HUES48 (cell line): ENCODE measurements around the gene SDSL.

Experiments used
- H3K27ac ChIP-seq: one replicate; pipeline ENCODE4 v1.7.0; 2013; ENCODE audit warnings: low read depth, low read length, inconsistent platforms
- H3K27me3 ChIP-seq: 2 replicates; pipeline ENCODE4 v1.6.1; 2013; ENCODE audit warnings: mild to moderate bottlenecking, low read length; ENCODE audit not compliant: control insufficient read depth, insufficient read depth
- H3K36me3 ChIP-seq: 2 replicates; pipeline ENCODE4 v1.6.1; 2013; ENCODE audit warnings: low read length; ENCODE audit not compliant: control insufficient read depth, insufficient read depth
- H3K4me1 ChIP-seq: 2 replicates; pipeline ENCODE4 v1.6.1; 2013; ENCODE audit warnings: mild to moderate bottlenecking, low read length; ENCODE audit not compliant: control insufficient read depth, insufficient read depth
- H3K4me3 ChIP-seq: 2 replicates; pipeline ENCODE4 v1.5.1; 2013; ENCODE audit warnings: mild to moderate bottlenecking, low read depth, low read length
- H3K9ac ChIP-seq: 2 replicates; pipeline ENCODE4 v1.6.1; 2013; ENCODE audit warnings: mild to moderate bottlenecking, low read depth, low read length, moderate library complexity
- H3K9me3 ChIP-seq: 2 replicates; pipeline ENCODE4 v1.6.1; 2013; ENCODE audit warnings: low read length; ENCODE audit not compliant: control insufficient read depth, insufficient read depth

Gene SDSL

GRCh38 chr12:113407931-113408600, 14.1 kb upstream of the SDSL start:
- no peak overlapping the region for H3K9ac ChIP-seq

DNA sequence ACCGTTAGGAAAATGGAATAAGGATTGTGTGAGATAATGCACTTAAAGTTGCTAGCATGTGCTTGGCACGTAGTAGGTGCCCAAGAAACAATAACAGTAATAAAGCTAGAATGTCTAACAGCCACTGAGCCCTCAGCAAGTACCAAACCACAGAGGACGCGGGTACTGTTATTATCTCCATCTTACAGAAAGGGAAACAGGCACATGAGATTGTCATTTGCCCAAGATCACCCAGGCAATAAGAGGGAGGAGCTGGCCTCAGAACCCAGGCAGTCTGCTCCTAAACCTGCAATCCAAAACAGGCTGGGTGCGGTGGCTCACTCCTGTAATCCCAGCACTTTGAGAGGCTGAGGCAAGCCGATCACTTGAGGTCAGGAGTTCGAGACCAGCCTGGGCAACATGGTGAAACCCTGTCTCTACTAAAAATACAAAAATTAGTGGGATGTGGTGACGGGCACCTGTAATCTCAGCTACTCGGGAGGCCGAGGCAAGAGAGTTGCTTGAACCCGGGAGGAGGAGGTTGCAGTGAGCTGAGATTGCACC, 13.4 kb upstream of the SDSL start:
- no peaks in the 10 kb centered on the region for H3K9me3 ChIP-seq
- H3K27me3 ChIP-seq: no peaks in the 10 kb centered on the region
- no peak overlapping the region for H3K4me3 ChIP-seq
- H3K9ac ChIP-seq: no peak overlapping the region
- no peak overlapping the region for H3K27ac ChIP-seq
- peaks cover 10% of the 10 kb centered on the region for H3K4me1 ChIP-seq
- H3K36me3 ChIP-seq: no peaks in the 10 kb centered on the region

More at GRCh38 chr12:113407931-113408600, 14.1 kb upstream of the SDSL start:
- H3K27ac ChIP-seq: no peak overlapping the region
- H3K9me3 ChIP-seq: no peaks in the 10 kb centered on the region
- H3K4me1 ChIP-seq: peaks cover 10% of the 10 kb centered on the region
- H3K4me3 ChIP-seq: no peak overlapping the region
- H3K27me3 ChIP-seq: no peaks in the 10 kb centered on the region
- no peaks in the 10 kb centered on the region for H3K36me3 ChIP-seq

DNA sequence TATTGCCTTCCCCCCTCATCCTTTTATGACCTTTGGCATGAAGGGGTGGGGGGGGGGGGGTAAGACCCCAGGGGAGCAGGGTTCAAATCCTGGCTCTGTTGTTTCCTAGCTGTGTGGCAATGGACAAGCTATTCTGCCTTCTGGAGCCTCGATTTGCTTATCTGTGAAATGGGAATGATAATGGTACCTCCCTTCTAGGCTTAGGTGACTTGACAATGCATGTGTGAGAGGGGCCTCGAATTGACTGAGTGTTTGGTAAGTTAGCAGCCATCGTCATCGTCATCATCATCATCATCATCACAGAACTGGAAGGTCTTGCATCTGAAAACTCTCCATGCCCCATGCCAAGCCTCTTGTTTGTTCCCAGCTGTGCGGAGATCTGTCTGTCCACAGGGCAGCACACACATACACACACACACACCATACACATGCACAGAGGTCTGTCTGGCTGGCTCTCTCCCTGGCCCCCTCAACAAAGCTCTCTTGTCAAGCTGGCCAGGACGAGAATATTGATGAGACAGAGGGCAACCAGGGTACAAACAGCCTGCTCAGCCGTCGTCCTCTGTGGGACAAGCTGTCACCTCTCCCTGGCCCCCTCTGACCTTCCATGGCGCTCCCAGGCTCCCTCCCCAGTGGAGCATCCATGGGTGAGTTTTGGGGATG, 12.6 kb upstream of the SDSL start:
- no peak overlapping the region for H3K27ac ChIP-seq
- no peaks in the 10 kb centered on the region for H3K36me3 ChIP-seq
- H3K4me1 ChIP-seq: peaks cover 10% of the 10 kb centered on the region
- no peak overlapping the region for H3K4me3 ChIP-seq
- H3K27me3 ChIP-seq: no peaks in the 10 kb centered on the region
- no peaks in the 10 kb centered on the region for H3K9me3 ChIP-seq
- H3K9ac ChIP-seq: no peak overlapping the region

DNA sequence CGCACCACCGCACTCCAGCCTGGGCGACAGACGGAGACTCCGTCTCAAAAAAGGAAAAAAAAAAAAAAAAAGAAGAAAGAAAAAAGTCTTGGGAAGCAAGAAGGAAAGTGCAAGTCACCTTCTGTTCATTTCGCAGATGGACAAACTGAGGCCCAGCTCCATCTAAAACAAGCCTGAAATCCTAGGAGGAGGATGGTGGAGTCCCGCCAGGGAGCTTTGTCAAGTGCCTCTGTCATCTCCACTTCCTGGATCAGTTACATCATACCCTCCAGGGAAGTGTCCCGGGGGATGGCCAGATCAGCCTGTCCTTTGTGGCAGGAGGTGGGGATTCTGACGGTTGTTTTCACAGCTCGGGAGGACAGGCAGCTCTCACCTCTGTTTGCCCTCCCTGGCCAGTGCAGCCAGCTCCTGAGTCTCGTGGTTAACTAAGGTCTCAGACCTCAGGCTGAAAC, 8.7 kb upstream of the SDSL start:
- Histone ChIP-seq H3K36me3 (no peaks in the 10 kb centered on the region), H3K9me3 (no peaks in the 10 kb centered on the region), H3K27me3 (no peaks in the 10 kb centered on the region), H3K27ac (no peak overlapping the region), H3K4me1 (no peaks in the 10 kb centered on the region), H3K9ac (no peak overlapping the region), H3K4me3 (no peak overlapping the region)

- H3K27ac ChIP-seq: no peak overlapping the region
- no peaks in the 10 kb centered on the region for H3K27me3 ChIP-seq
- H3K4me3 ChIP-seq: no peak overlapping the region
- no peaks in the 10 kb centered on the region for H3K4me1 ChIP-seq
- no peak overlapping the region for H3K9ac ChIP-seq
- no peaks in the 10 kb centered on the region for H3K9me3 ChIP-seq
- no peaks in the 10 kb centered on the region for H3K36me3 ChIP-seq
These were observed 7.6 kb upstream of the SDSL start for GRCh38 chr12:113414519-113415038.

- no peak overlapping the region for H3K27ac ChIP-seq
- no peaks in the 10 kb centered on the region for H3K4me1 ChIP-seq
- no peak overlapping the region for H3K4me3 ChIP-seq
- H3K36me3 ChIP-seq: no peaks in the 10 kb centered on the region
- no peaks in the 10 kb centered on the region for H3K9me3 ChIP-seq
- H3K9ac ChIP-seq: no peak overlapping the region
- no peaks in the 10 kb centered on the region for H3K27me3 ChIP-seq
These were observed 6.0 kb upstream of the SDSL start for GRCh38 chr12:113416091-113416754.

GRCh38 chr12:113418213-113418879, 3.8 kb upstream of the SDSL start:
- Histone ChIP-seq H3K4me1 (peaks cover 4% of the 10 kb centered on the region; the same call in 1 of the 2 replicates), H3K9ac (no peak overlapping the region), H3K27ac (no peak overlapping the region), H3K4me3 (no peak overlapping the region), H3K27me3 (no peaks in the 10 kb centered on the region), H3K9me3 (no peaks in the 10 kb centered on the region), H3K36me3 (no peaks in the 10 kb centered on the region)

DNA sequence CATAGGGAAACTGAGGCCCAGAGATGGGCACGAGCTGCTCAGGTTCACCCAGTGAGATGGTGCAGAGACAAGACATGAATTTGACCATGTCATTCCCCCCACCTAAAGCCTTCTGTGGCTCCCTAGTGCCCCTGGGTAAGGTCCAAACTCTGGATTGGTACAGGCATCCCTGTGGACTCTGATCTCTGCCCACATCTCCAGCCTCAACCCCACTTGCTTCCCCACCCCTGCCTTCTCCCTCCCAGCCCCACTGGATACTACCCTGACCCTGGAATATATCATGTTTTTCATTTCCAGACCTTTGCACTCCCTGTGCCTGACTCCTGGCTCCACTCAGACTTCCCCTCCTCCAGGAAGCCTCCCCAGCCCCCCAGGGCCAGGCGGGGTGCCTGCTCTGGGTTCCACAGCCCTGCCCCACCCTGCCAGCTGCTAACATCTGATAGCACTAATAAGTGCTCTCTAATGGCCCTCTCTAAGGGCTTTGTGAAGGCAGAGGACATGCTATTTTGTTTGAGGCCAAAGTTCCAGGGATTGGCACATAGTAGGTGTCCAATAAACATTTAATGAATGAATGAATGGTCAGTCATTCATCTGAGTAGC, 1.1 kb upstream of the SDSL start:
- no peak overlapping the region for H3K9ac ChIP-seq
- no peaks in the 10 kb centered on the region for H3K9me3 ChIP-seq
- peaks cover 4% of the 10 kb centered on the region; the same call in 1 of the 2 replicates for H3K4me1 ChIP-seq
- H3K36me3 ChIP-seq: no peaks in the 10 kb centered on the region
- no peak overlapping the region for H3K27ac ChIP-seq
- no peaks in the 10 kb centered on the region for H3K27me3 ChIP-seq
- no peak overlapping the region for H3K4me3 ChIP-seq

GRCh38 chr12:113422886-113423669, 898 bp downstream of the SDSL start:
- Histone ChIP-seq H3K27ac (peak overlapping the region; percentile 66), H3K36me3 (no peaks in the 10 kb centered on the region), H3K4me3 (no peak overlapping the region), H3K9ac (no peak overlapping the region), H3K9me3 (no peaks in the 10 kb centered on the region), H3K4me1 (peaks cover 4% of the 10 kb centered on the region; the same call in 1 of the 2 replicates), H3K27me3 (no peaks in the 10 kb centered on the region)

DNA sequence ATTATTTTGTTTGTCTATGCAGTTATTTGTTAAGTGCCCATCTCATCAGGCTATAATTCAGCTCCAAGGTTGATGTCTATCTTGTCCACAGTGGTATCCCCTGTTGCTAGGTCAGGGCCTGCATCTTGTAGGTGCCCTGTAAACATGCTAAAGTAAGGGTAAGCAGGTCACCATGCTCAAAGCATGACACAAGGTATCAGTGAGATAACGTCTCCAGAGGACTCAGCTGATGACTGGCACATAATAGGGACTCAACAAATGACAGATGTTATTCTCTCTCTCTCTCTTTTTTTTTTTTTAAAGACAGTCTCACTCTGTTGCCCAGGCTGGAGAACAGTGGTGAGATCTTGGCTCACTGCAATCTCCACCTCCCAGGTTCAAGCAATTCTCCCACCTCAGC, 2.3 kb downstream of the SDSL start:
- Histone ChIP-seq H3K4me1 (peaks cover 4% of the 10 kb centered on the region; the same call in 1 of the 2 replicates), H3K36me3 (no peaks in the 10 kb centered on the region), H3K27ac (no peak overlapping the region), H3K4me3 (no peak overlapping the region), H3K27me3 (no peaks in the 10 kb centered on the region), H3K9me3 (no peaks in the 10 kb centered on the region), H3K9ac (no peak overlapping the region)
